ENCODE measurements around the gene UQCRC1. TPM values are rescaled to one million over a fixed set of nuclear protein-coding genes. Genes with fewer than 3 reads are reported as not detected.

The UQCRC1 gene
- total and polyA plus RNA-seq, 9 donors, result 138 to 201 (median 195) TPM

DNA sequence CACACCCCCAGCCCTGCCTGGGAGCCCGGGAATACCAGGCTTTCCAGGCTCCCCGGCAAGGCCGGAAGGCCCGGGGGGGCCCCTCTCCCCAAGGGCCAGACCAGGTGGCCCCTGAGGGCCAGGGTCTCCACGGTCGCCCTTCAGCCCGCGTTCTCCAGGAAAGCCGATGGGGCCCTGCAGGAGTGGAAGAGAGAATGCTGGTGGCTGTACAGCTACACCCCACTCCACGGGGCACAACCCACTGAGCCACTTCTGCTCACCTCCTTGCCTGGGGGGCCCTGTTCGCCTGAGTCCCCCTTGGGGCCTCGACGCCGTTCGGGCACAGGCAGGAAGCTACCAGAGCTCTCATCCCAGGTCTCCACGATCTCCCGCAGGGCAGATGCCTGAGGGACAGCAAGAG, 34.1 kb downstream of the UQCRC1 start:
- no peak overlapping the region for H3K27ac ChIP-seq (ENCODE audit: low read length)
- 83% methylated on average over 7 of the region's 17 CpGs for WGBS (ENCODE audit: insufficient coverage)

GRCh38 chr3:48573973-48574585, 35.4 kb downstream of the UQCRC1 start:
- no peak for DNase-seq
- 90% methylated on average over 9 of the region's 10 CpGs for WGBS (ENCODE audit: insufficient coverage)
- Histone ChIP-seq H3K27me3 (ENCODE audit: control insufficient read depth, insufficient read depth, low read length) (no peaks in the 10 kb centered on the region), H3K9me3 (replicated peaks; ENCODE audit: control insufficient read depth, low read depth, low read length) (no peaks in the 10 kb centered on the region), H3K4me1 (ENCODE audit: control insufficient read depth, insufficient read depth, low read length) (no peaks in the 10 kb centered on the region), H3K27ac (ENCODE audit: low read length) (no peak overlapping the region), H3K36me3 (ENCODE audit: control insufficient read depth, insufficient read depth, low read length) (no peaks in the 10 kb centered on the region), H3K4me3 (ENCODE audit: low read length) (no peak overlapping the region)

More for the DNA sequence above, 34.1 kb downstream of the UQCRC1 start:
- Histone ChIP-seq H3K4me1 (ENCODE audit: control insufficient read depth, insufficient read depth, low read length) (no peaks in the 10 kb centered on the region), H3K9me3 (replicated peaks; ENCODE audit: control insufficient read depth, low read depth, low read length) (no peaks in the 10 kb centered on the region), H3K4me3 (ENCODE audit: low read length) (no peak overlapping the region), H3K27me3 (ENCODE audit: control insufficient read depth, insufficient read depth, low read length) (no peaks in the 10 kb centered on the region), H3K36me3 (ENCODE audit: control insufficient read depth, insufficient read depth, low read length) (no peaks in the 10 kb centered on the region)
- no peak for DNase-seq

- H3K9me3 ChIP-seq (replicated peaks; ENCODE audit: control insufficient read depth, low read depth, low read length), result no peaks in the 10 kb centered on the region
- no peak overlapping the region for H3K4me3 ChIP-seq (ENCODE audit: low read length)
- DNase-seq, result no peak
- no peaks in the 10 kb centered on the region for H3K36me3 ChIP-seq (ENCODE audit: control insufficient read depth, insufficient read depth, low read length)
- no peaks in the 10 kb centered on the region for H3K4me1 ChIP-seq (ENCODE audit: control insufficient read depth, insufficient read depth, low read length)
- 89% methylated on average over 3 of the region's 7 CpGs for WGBS (ENCODE audit: insufficient coverage)
- no peak overlapping the region for H3K27ac ChIP-seq (ENCODE audit: low read length)
- H3K27me3 ChIP-seq (ENCODE audit: control insufficient read depth, insufficient read depth, low read length), result no peaks in the 10 kb centered on the region
Observed at GRCh38 chr3:48572517-48572916, 36.9 kb downstream of the UQCRC1 start.

GRCh38 chr3:48571938-48572337, 37.5 kb downstream of the UQCRC1 start:
- DNase-seq, result no peak
- H3K27me3 ChIP-seq (ENCODE audit: control insufficient read depth, insufficient read depth, low read length), result no peaks in the 10 kb centered on the region
- no peaks in the 10 kb centered on the region for H3K9me3 ChIP-seq (replicated peaks; ENCODE audit: control insufficient read depth, low read depth, low read length)
- WGBS (ENCODE audit: insufficient coverage), result 75% methylated on average over 5 of the region's 12 CpGs
- H3K36me3 ChIP-seq (ENCODE audit: control insufficient read depth, insufficient read depth, low read length), result no peaks in the 10 kb centered on the region
- H3K4me3 ChIP-seq (ENCODE audit: low read length), result no peak overlapping the region
- H3K27ac ChIP-seq (ENCODE audit: low read length), result no peak overlapping the region
- H3K4me1 ChIP-seq (ENCODE audit: control insufficient read depth, insufficient read depth, low read length), result no peaks in the 10 kb centered on the region

DNA sequence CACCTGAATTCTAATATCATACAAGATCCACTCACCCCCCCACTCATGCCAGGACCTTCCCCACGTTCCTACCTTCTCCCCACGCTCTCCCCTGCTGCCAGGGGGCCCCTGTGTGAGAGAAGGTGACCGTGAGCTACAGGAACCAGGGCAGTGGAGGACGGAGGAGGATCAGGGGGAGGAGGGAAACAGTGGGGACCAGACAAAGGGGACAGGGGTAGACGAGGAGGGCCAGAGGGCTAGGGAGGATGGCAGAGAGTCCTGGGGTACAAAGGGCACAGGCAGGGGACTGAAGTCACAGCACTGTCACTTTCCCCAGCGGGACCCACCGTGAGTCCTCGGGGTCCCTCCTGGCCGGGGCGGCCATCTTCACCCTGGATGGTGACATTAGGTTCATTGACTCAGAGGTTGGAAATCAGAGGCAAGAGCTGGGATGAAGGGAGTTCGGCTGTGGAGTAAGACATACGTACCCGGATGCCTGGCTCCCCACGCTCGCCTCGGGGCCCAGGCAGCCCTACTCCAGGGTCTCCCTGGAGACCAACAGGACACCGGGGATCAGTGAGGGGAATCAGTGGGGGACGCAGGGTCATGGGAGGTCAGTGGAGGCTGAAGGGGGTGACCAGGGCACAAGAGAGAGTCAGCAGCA, 39.5 kb downstream of the UQCRC1 start:
- H3K27ac ChIP-seq (ENCODE audit: low read length), result no peak overlapping the region

GRCh38 chr3:48569400-48569799, 40.0 kb downstream of the UQCRC1 start:
- peaks cover 13% of the 10 kb centered on the region for H3K4me1 ChIP-seq (ENCODE audit: control insufficient read depth, insufficient read depth, low read length)
- H3K4me3 ChIP-seq (ENCODE audit: low read length), result no peak overlapping the region
- H3K9me3 ChIP-seq (replicated peaks; ENCODE audit: control insufficient read depth, low read depth, low read length), result no peaks in the 10 kb centered on the region
- H3K36me3 ChIP-seq (ENCODE audit: control insufficient read depth, insufficient read depth, low read length), result no peaks in the 10 kb centered on the region
- no peak for DNase-seq
- WGBS (ENCODE audit: insufficient coverage), result 90% methylated on average over 4 of the region's 10 CpGs
- H3K27ac ChIP-seq (ENCODE audit: low read length), result no peak overlapping the region
- no peaks in the 10 kb centered on the region for H3K27me3 ChIP-seq (ENCODE audit: control insufficient read depth, insufficient read depth, low read length)

More for the DNA sequence above, 39.5 kb downstream of the UQCRC1 start:
- H3K4me1 ChIP-seq (ENCODE audit: control insufficient read depth, insufficient read depth, low read length), result peaks cover 13% of the 10 kb centered on the region
- H3K27me3 ChIP-seq (ENCODE audit: control insufficient read depth, insufficient read depth, low read length), result no peaks in the 10 kb centered on the region
- 80% methylated on average over 15 of the region's 18 CpGs for WGBS (ENCODE audit: insufficient coverage)
- H3K36me3 ChIP-seq (ENCODE audit: control insufficient read depth, insufficient read depth, low read length), result no peaks in the 10 kb centered on the region
- H3K4me3 ChIP-seq (ENCODE audit: low read length), result no peak overlapping the region
- DNase-seq, result no peak
- H3K9me3 ChIP-seq (replicated peaks; ENCODE audit: control insufficient read depth, low read depth, low read length), result no peaks in the 10 kb centered on the region

DNA sequence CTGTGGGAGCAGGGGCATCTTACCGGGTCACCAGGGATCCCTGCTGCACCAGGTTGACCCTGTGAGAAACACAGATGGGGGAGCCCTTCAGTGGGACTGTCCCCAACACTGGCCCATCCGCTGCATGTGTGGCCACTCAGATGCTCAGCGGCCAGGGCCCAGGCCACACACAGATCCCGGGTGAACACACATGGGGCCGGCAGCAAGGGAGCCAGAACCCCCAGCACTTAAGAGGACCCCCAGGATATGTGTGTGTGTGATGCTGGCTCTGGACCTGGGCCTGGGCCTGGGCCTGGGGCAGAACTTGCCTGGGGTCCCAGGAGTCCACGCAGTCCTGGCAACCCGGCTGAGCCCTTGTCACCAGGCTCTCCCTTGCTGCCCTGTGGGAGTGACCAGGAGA, 41.0 kb downstream of the UQCRC1 start:
- H3K9me3 ChIP-seq (replicated peaks; ENCODE audit: control insufficient read depth, low read depth, low read length), result no peaks in the 10 kb centered on the region
- H3K27me3 ChIP-seq (ENCODE audit: control insufficient read depth, insufficient read depth, low read length), result no peaks in the 10 kb centered on the region
- H3K4me3 ChIP-seq (ENCODE audit: low read length), result no peak overlapping the region
- H3K27ac ChIP-seq (ENCODE audit: low read length), result no peak overlapping the region
- 85% methylated on average over 7 of the region's 7 CpGs for WGBS (ENCODE audit: insufficient coverage)
- peaks cover 17% of the 10 kb centered on the region for H3K4me1 ChIP-seq (ENCODE audit: control insufficient read depth, insufficient read depth, low read length)
- no peaks in the 10 kb centered on the region for H3K36me3 ChIP-seq (ENCODE audit: control insufficient read depth, insufficient read depth, low read length)
- DNase-seq, result no peak

GRCh38 chr3:48567500-48567899, 41.9 kb downstream of the UQCRC1 start:
- no peaks in the 10 kb centered on the region for H3K27me3 ChIP-seq (ENCODE audit: control insufficient read depth, insufficient read depth, low read length)
- H3K4me1 ChIP-seq (ENCODE audit: control insufficient read depth, insufficient read depth, low read length), result peaks cover 18% of the 10 kb centered on the region
- WGBS (ENCODE audit: insufficient coverage), result 100% methylated on average over 4 of the region's 11 CpGs
- DNase-seq, result no peak
- no peak overlapping the region for H3K4me3 ChIP-seq (ENCODE audit: low read length)
- no peak overlapping the region for H3K27ac ChIP-seq (ENCODE audit: low read length)
- H3K9me3 ChIP-seq (replicated peaks; ENCODE audit: control insufficient read depth, low read depth, low read length), result no peaks in the 10 kb centered on the region
- no peaks in the 10 kb centered on the region for H3K36me3 ChIP-seq (ENCODE audit: control insufficient read depth, insufficient read depth, low read length)

- 89% methylated on average over 5 of the region's 5 CpGs for WGBS (ENCODE audit: insufficient coverage)
- no peaks in the 10 kb centered on the region for H3K27me3 ChIP-seq (ENCODE audit: control insufficient read depth, insufficient read depth, low read length)
- H3K9me3 ChIP-seq (replicated peaks; ENCODE audit: control insufficient read depth, low read depth, low read length), result no peaks in the 10 kb centered on the region
- peaks cover 18% of the 10 kb centered on the region for H3K4me1 ChIP-seq (ENCODE audit: control insufficient read depth, insufficient read depth, low read length)
- H3K27ac ChIP-seq (ENCODE audit: low read length), result no peak overlapping the region
- DNase-seq, result no peak
- no peaks in the 10 kb centered on the region for H3K36me3 ChIP-seq (ENCODE audit: control insufficient read depth, insufficient read depth, low read length)
- H3K4me3 ChIP-seq (ENCODE audit: low read length), result no peak overlapping the region
Observed at GRCh38 chr3:48567090-48567489, 42.4 kb downstream of the UQCRC1 start.

GRCh38 chr3:48566401-48566760, 43.1 kb downstream of the UQCRC1 start:
- Histone ChIP-seq H3K36me3 (ENCODE audit: control insufficient read depth, insufficient read depth, low read length) (no peaks in the 10 kb centered on the region), H3K4me1 (ENCODE audit: control insufficient read depth, insufficient read depth, low read length) (peaks cover 20% of the 10 kb centered on the region), H3K4me3 (ENCODE audit: low read length) (no peak overlapping the region), H3K9me3 (replicated peaks; ENCODE audit: control insufficient read depth, low read depth, low read length) (no peaks in the 10 kb centered on the region), H3K27me3 (ENCODE audit: control insufficient read depth, insufficient read depth, low read length) (no peaks in the 10 kb centered on the region), H3K27ac (ENCODE audit: low read length) (no peak overlapping the region)
- WGBS (ENCODE audit: insufficient coverage), result 76% methylated on average over 3 of the region's 9 CpGs
- DNase-seq, result no peak
